Natural killer cell (primary cell): ENCODE results near the gene WHRN. TPM values are rescaled to one million over a fixed set of nuclear protein-coding genes. Genes with fewer than 3 reads are reported as not detected.

Experiments used
- ATAC-seq, 3 donors: fragments of 150-1000 bp in 2 of 3; fragments of 200-7000 bp in 1 of 3; cut with Tn5 transposase; 1 replicate in 1 of 3; 2 replicates in 2 of 3; pipeline ENCODE4 v1.10.0; 2021; ENCODE audit warnings: mild to moderate bottlenecking in 2 of 3, moderate library complexity in 2 of 3
- DNase-seq, 2 donors: peaks; one replicate each; pipeline versions ENCODE4 v3.0.0 to v3.0.0-alpha.2; 2013 to 2021; ENCODE audit warnings: mixed read lengths in 1 of 2
- H3K27ac ChIP-seq: one replicate; pipeline ENCODE4 v1.5.1; 2013; ENCODE audit warnings: mild to moderate bottlenecking, low read length
- H3K27me3 ChIP-seq: one replicate; pipeline ENCODE4 v1.6.1; 2013; ENCODE audit warnings: low read length; ENCODE audit not compliant: control insufficient read depth, insufficient read depth
- H3K36me3 ChIP-seq: one replicate; pipeline ENCODE4 v1.6.1; 2013; ENCODE audit warnings: low read length; ENCODE audit not compliant: control insufficient read depth, insufficient read depth
- H3K4me1 ChIP-seq: one replicate; pipeline ENCODE4 v1.6.1; 2013; ENCODE audit warnings: low read length; ENCODE audit not compliant: control insufficient read depth, insufficient read depth
- H3K4me3 ChIP-seq: one replicate; pipeline ENCODE4 v1.5.1; 2013; ENCODE audit warnings: low read length
- H3K9me3 ChIP-seq: one replicate; pipeline ENCODE4 v1.6.1; 2013; ENCODE audit warnings: low read length; ENCODE audit not compliant: control insufficient read depth, insufficient read depth
- H3K27ac Mint-ChIP-seq, 2 donors: one replicate each; pipeline ENCODE4 v1.8.0; 2022; ENCODE audit warnings: mild to moderate bottlenecking in 2 of 2, mixed read lengths in 2 of 2, moderate library complexity in 1 of 2
- H3K27me3 Mint-ChIP-seq, 2 donors: one replicate each; pipeline ENCODE4 v1.8.0; 2022; ENCODE audit warnings: low read depth in 2 of 2, mixed read lengths in 2 of 2
- H3K36me3 Mint-ChIP-seq: one replicate; pipeline ENCODE4 v1.8.0; 2022; ENCODE audit warnings: mixed read lengths
- H3K4me1 Mint-ChIP-seq, 2 donors: one replicate each; pipeline ENCODE4 v1.8.0; 2022; ENCODE audit warnings: mixed read lengths in 2 of 2
- H3K4me3 Mint-ChIP-seq: one replicate; pipeline ENCODE4 v1.8.0; 2022; ENCODE audit warnings: mild to moderate bottlenecking, moderate library complexity, mixed read lengths
- H3K9me3 Mint-ChIP-seq, 2 donors: one replicate each; pipeline ENCODE4 v1.8.0; 2022; ENCODE audit warnings: mixed read lengths in 2 of 2
- WGBS: methylation state at CpG from one replicate; pipeline ENCODE4 v1.1.7; 2013; ENCODE audit warnings: missing lambda C conversion rate; ENCODE audit not compliant: insufficient coverage; 5-methylcytosine and 5-hydroxymethylcytosine counted together
- intact Hi-C: fragments of 100-400 bp; cut with micrococcal nuclease; formaldehyde crosslinking; loops from one replicate; pipeline ENCODE4 v1.14.2; 2022
- total RNA-seq, 4 donors: library from RNA; stranded (reverse); fragments of 120-200 nt in 1 of 4; gene quantifications; one replicate each; pipeline versions ENCODE4 v1.2.3 to v1.2.4, GENCODE V29; 2013 to 2022
- TF ChIP-seq, protein P1 (sequence below): fragments of 200-600 bp; IDR thresholded peaks from one replicate; pipeline ENCODE4 v1.8.0; 2022; ENCODE audit warnings: antibody characterized with exemption

WHRN gene
- total RNA-seq, 3 donors from 2014 or later (not counting 1 experiment from before 2014, with no cell fraction given) = 29.8 to 90.6 (median 36.8) TPM

DNA sequence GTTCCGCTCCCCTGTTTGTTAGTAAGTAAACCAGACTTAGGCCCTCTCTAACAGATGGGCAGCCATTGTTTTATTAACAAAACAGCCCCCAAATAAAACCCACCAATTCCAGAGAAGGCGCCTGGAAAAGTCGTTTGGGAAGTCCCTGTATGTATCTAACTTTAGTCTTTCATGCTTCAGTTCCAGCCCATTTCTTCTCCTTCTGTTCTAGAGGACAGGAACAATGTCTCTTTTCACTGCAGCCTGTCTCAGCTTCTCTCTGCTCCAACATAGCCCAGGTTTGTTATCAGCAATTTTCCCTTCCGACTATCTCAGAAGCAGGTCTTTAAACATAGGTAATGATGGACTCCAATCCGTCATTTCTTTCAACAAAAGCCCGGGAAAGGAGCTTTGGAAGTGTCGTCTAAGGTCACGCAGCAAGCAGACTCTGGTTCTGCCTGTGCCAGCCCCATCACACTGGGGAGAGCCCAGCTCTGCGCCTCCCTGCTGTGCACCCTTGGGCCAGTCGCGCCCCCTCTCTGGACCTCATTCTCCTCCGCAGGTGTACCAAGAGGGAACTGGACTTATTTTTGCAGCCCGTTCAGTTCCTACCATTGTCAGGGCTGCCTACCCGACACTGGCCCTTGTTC, 107.9 kb downstream of the WHRN start:
- H3K4me3 Mint-ChIP-seq = peak overlapping the region; percentile 98
- Histone ChIP-seq H3K9me3 (no peaks in the 10 kb centered on the region), H3K4me1 (peaks cover 45% of the 10 kb centered on the region), H3K4me3 (peak overlapping the region; percentile 93), H3K36me3 (peaks cover 4% of the 10 kb centered on the region), H3K27ac (peak overlapping the region; percentile 97), H3K27me3 (no peaks in the 10 kb centered on the region)
- H3K27me3 Mint-ChIP-seq = no peaks in the 10 kb centered on the region
- 37% methylated on average over 14 of the region's 14 CpGs for WGBS
- no peak for DNase-seq
- H3K4me1 Mint-ChIP-seq = peaks cover 15 to 46% of the 10 kb centered on the region in 2 donors
- TF ChIP-seq, protein P1, sequence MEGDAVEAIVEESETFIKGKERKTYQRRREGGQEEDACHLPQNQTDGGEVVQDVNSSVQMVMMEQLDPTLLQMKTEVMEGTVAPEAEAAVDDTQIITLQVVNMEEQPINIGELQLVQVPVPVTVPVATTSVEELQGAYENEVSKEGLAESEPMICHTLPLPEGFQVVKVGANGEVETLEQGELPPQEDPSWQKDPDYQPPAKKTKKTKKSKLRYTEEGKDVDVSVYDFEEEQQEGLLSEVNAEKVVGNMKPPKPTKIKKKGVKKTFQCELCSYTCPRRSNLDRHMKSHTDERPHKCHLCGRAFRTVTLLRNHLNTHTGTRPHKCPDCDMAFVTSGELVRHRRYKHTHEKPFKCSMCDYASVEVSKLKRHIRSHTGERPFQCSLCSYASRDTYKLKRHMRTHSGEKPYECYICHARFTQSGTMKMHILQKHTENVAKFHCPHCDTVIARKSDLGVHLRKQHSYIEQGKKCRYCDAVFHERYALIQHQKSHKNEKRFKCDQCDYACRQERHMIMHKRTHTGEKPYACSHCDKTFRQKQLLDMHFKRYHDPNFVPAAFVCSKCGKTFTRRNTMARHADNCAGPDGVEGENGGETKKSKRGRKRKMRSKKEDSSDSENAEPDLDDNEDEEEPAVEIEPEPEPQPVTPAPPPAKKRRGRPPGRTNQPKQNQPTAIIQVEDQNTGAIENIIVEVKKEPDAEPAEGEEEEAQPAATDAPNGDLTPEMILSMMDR = no peak
- H3K9me3 Mint-ChIP-seq = no peaks in the 10 kb centered on the region
- ATAC-seq = peak; percentile 1 to 9 (median 1)
- no peaks in the 10 kb centered on the region for H3K36me3 Mint-ChIP-seq
- H3K27ac Mint-ChIP-seq = peak overlapping the region; percentile 94 to 95
- intact Hi-C loops = loop anchor here (5.0 kb wide), 1 partner anchor 35 kb away; no protein-coding TSS in a partner anchor

DNA sequence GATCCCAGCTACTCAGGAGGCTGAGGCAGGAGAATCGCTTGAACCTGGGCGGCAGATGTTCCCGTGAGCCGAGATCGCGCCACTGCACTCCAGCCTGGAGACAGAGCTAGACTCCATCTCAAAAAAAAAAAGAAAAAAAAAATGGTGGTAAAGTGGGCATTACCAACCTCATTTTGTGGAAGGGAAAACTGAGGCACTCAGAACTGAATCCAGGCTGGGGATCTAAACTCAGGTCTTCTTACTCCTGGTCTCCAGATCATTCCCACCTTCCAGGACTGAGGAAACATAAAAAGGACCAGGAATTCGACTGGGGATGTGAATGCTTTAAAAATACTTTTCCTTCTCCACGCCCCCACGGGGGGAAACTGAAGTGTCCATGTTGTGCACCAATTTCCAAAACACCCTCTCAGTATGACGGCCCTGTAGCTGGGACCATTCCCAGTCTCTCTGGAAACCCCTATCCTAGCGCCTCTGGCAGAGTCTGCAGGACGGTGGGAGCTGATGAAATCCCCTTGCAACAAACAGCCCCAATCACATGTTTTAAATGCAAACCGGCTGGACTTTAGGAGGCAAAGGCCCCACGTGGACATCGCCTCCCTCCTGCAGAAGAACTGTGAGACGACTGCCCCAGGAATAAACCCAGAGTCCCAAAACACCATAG, 108.6 kb downstream of the WHRN start:
- Histone ChIP-seq H3K36me3 (peaks cover 4% of the 10 kb centered on the region), H3K4me3 (no peak overlapping the region), H3K27me3 (no peaks in the 10 kb centered on the region), H3K9me3 (no peaks in the 10 kb centered on the region), H3K27ac (no peak overlapping the region), H3K4me1 (peaks cover 45% of the 10 kb centered on the region)
- no peak for ATAC-seq
- TF ChIP-seq, protein P1 = no peak
- intact Hi-C loops = loop anchor here (5.0 kb wide), 1 partner anchor 34 kb away; no protein-coding TSS in a partner anchor
- H3K4me1 Mint-ChIP-seq = peaks cover 15 to 46% of the 10 kb centered on the region in 2 donors
- no peaks in the 10 kb centered on the region for H3K27me3 Mint-ChIP-seq
- no peaks in the 10 kb centered on the region for H3K9me3 Mint-ChIP-seq
- no peaks in the 10 kb centered on the region for H3K36me3 Mint-ChIP-seq
- WGBS = 88% methylated on average over 16 of the region's 16 CpGs
- no peak for DNase-seq
- peak overlapping the region; percentile 94 to 95 for H3K27ac Mint-ChIP-seq
- H3K4me3 Mint-ChIP-seq = peak overlapping the region; percentile 98

DNA sequence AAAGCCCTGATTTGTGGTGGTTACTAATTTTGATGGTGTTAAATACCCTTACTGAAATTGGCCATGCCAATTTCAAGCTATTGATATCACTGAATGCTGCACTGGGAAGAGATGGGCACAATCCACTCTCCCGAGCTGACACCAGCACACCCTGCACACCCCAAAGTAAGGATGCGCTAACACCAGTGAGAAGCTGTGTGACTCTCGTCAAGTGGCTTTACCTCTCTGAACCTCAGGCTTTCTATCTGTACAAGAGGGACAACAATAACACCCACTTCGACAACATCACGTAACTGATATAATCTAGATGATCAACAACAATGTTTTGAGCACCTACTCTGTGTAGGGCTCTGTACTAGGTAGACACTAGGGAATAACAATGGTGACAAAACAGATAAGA, 109.5 kb downstream of the WHRN start:
- Mint-ChIP-seq H3K4me3 (peak overlapping the region; percentile 98), H3K9me3 (no peaks in the 10 kb centered on the region), H3K36me3 (no peaks in the 10 kb centered on the region), H3K27me3 (no peaks in the 10 kb centered on the region), H3K4me1 (peaks cover 23 to 53% of the 10 kb centered on the region in 2 donors), H3K27ac (peak overlapping the region; percentile 21 to 59)
- no peak for DNase-seq
- TF ChIP-seq, protein P1 = no peak
- Histone ChIP-seq H3K4me3 (no peak overlapping the region), H3K4me1 (peaks cover 49% of the 10 kb centered on the region), H3K27ac (no peak overlapping the region), H3K36me3 (peaks cover 4% of the 10 kb centered on the region), H3K27me3 (no peaks in the 10 kb centered on the region), H3K9me3 (no peaks in the 10 kb centered on the region)
- intact Hi-C loops = loop anchor here (5.0 kb wide), 1 partner anchor 33 kb away; no protein-coding TSS in a partner anchor
- 92% methylated on average over 4 of the region's 5 CpGs for WGBS
- ATAC-seq = no peak
